ENCODE results near the gene RTN4RL2. TPM values are rescaled to one million over a fixed set of nuclear protein-coding genes. Genes with fewer than 3 reads are reported as not detected.

Gene RTN4RL2
- total RNA-seq, 1 donor from 2014 or later, result 0.62 TPM

GRCh38 chr11:57462597-57462996 is 2.3 kb downstream of the RTN4RL2 start:
- TF ChIP-seq CTCF (IDR thresholded peaks at IDR 0.05; ENCODE audit: unreplicated experiment), result no peak
- Mint-ChIP-seq H3K27me3 (ENCODE audit: unreplicated experiment) (peaks cover 31% of the 10 kb centered on the region), H3K4me3 (ENCODE audit: unreplicated experiment) (no peak overlapping the region), H3K27ac (ENCODE audit: unreplicated experiment) (no peak overlapping the region), H3K36me3 (ENCODE audit: low read depth, unreplicated experiment) (no peaks in the 10 kb centered on the region), H3K4me1 (ENCODE audit: unreplicated experiment) (peaks cover 15% of the 10 kb centered on the region), H3K9me3 (ENCODE audit: unreplicated experiment) (no peaks in the 10 kb centered on the region)
- no peak for DNase-seq (ENCODE audit: low spot score)

DNA sequence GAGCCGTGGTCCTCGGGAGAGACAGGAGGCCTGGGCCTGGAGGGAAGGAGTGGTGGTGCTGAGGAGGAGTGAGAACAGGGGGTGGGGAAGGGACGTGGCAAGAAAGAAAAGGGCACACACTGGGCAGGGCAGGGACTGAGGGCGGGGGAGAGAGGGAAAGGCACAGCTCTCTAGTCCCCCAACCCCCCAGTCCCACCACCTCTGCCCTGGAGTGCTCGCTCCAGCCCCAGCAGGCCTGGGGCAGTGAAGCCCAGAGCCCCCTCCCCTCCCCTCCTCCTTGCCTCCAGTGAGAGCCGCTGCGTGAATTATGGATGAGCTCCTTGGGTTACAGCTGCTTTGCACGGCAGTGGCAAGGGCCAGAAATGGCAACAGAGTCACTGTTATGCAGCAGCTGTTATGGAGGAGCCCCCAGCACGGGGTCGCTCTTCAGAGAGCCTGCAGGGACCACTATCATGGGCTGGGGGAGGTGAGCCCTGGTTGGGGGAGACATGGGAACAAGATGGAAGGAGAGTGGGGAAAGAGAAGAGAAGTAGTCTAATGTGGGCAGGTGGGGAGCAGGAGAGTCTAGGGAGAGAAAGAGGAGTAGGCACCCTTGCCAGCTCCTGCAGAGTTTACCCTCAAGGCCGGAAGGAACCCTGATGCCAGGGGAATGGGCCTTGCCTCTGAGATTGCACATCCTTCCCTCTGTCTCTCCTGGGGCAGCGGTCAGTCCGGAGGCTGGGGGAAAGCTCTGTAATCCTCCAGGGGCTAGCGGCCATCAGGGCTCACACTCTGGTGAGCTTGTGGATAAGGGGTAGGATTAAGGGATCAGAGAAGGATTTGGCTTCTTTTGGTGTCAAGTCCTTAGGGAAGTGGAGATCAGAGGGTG is 3.6 kb downstream of the RTN4RL2 start:
- Mint-ChIP-seq H3K27me3 (ENCODE audit: unreplicated experiment) (peaks cover 29% of the 10 kb centered on the region), H3K4me3 (ENCODE audit: unreplicated experiment) (no peak overlapping the region)
- DNase-seq (ENCODE audit: low spot score), result no peak

GRCh38 chr11:57464539-57465181 is 4.3 kb downstream of the RTN4RL2 start:
- no peak for DNase-seq (ENCODE audit: low spot score)
- no peaks in the 10 kb centered on the region for H3K9me3 Mint-ChIP-seq (ENCODE audit: unreplicated experiment)
- no peaks in the 10 kb centered on the region for H3K36me3 Mint-ChIP-seq (ENCODE audit: low read depth, unreplicated experiment)
- peaks cover 24% of the 10 kb centered on the region for H3K27me3 Mint-ChIP-seq (ENCODE audit: unreplicated experiment)
- H3K4me1 Mint-ChIP-seq (ENCODE audit: unreplicated experiment), result peaks cover 6% of the 10 kb centered on the region
- no peak for TF ChIP-seq CTCF (IDR thresholded peaks at IDR 0.05; ENCODE audit: unreplicated experiment)
- H3K4me3 Mint-ChIP-seq (ENCODE audit: unreplicated experiment), result no peak overlapping the region
- no peak overlapping the region for H3K27ac Mint-ChIP-seq (ENCODE audit: unreplicated experiment)

More for the DNA sequence above, 3.6 kb downstream of the RTN4RL2 start:
- H3K9me3 Mint-ChIP-seq (ENCODE audit: unreplicated experiment), result no peaks in the 10 kb centered on the region
- no peaks in the 10 kb centered on the region for H3K36me3 Mint-ChIP-seq (ENCODE audit: low read depth, unreplicated experiment)
- TF ChIP-seq CTCF (IDR thresholded peaks at IDR 0.05; ENCODE audit: unreplicated experiment), result no peak
- H3K4me1 Mint-ChIP-seq (ENCODE audit: unreplicated experiment), result peaks cover 11% of the 10 kb centered on the region
- no peak overlapping the region for H3K27ac Mint-ChIP-seq (ENCODE audit: unreplicated experiment)

DNA sequence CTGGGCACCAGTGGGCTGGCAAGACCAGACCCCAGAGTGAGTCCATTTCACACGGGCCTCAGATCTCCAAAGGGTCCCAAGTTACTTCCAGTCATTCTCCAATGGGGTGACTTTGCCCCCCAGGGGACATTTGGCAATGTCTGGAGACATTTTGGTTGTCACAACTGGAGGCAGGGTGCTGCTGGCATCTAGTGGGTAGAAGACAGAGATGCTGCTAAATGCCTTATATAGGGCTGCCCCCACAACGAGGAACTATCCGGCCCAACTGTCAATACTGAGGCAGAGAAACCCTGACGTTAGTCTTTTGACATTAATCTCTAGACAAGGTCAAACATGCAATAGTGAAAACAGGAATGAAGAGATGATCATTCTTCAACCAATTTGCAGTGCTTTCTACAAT is 6.4 kb downstream of the RTN4RL2 start:
- DNase-seq (ENCODE audit: low spot score), result no peak
- peaks cover 2% of the 10 kb centered on the region for H3K4me1 Mint-ChIP-seq (ENCODE audit: unreplicated experiment)
- no peak for TF ChIP-seq CTCF (IDR thresholded peaks at IDR 0.05; ENCODE audit: unreplicated experiment)

More for the DNA sequence above, 6.4 kb downstream of the RTN4RL2 start:
- peaks cover 13% of the 10 kb centered on the region for H3K27me3 Mint-ChIP-seq (ENCODE audit: unreplicated experiment)
- H3K36me3 Mint-ChIP-seq (ENCODE audit: low read depth, unreplicated experiment), result no peaks in the 10 kb centered on the region
- H3K4me3 Mint-ChIP-seq (ENCODE audit: unreplicated experiment), result no peak overlapping the region
- no peaks in the 10 kb centered on the region for H3K9me3 Mint-ChIP-seq (ENCODE audit: unreplicated experiment)
- no peak overlapping the region for H3K27ac Mint-ChIP-seq (ENCODE audit: unreplicated experiment)
